Inferior parietal cortex (tissue), 1 donor: ENCODE data around the gene SMAD3.
"Not testable (repeated sequence)": the region's sequence is repeated elsewhere in the genome, so short reads cannot be mapped to it uniquely, and the experiment has no call there.

ENCODE experiments used
- DNase-seq: peaks from one replicate; pipeline ENCODE4 v3.0.0-alpha.2; 2016; ENCODE audit errors: extremely low spot score

Gene SMAD3

GRCh38 chr15:67065531-67066005 lies at the start of gene SMAD3:
Gene SMAD3 (plus strand): TSS chr15:67065602. CDS start chr15:67066155, 553 bp downstream.
- DNase-seq = no peak

DNA sequence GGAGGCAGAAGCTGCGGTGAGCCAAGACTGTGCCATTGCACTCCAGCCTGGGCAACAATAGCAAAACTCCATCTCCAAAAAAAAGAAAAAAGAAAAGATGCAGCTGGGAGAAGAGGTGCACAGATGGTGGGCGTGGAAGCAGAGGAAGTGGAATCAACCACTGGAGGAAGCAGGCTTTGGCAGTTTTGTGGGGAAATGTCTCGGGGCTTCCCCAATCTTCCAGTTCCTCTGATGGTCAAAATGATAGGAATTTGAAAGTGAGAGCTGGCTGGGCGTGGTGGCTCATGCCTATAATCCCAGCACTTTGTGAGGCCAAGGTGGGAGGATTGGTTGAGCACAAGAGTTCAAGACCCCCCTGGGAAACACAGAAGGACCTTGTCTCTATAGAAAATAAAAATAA lies 48.1 kb upstream of the SMAD3 start:
- no peak for DNase-seq

GRCh38 chr15:67018026-67018425 lies 47.4 kb upstream of the SMAD3 start:
- no peak for DNase-seq

DNA sequence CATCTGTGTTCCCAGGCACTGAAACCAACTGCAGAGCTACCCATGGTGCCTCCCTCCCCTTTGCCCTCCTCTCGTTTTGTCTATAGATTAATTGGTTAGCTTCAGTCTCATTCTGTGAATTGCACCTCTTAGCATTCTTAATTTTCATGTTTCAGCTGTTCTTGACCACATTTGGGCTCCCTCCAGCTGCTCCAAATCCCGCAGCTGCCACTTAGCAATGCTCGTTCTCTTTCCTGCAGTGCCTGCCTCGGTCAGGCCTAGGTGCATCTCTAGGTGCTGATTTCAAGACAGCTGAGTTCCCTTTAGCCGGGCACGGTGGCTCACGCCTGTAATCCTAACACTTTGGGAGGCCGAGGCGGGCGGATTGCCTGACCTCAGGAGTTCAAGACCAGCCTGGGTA lies 47.0 kb upstream of the SMAD3 start:
- no peak for DNase-seq

- DNase-seq = no peak
Observed at GRCh38 chr15:67019069-67019468, 46.3 kb upstream of the SMAD3 start.

DNA sequence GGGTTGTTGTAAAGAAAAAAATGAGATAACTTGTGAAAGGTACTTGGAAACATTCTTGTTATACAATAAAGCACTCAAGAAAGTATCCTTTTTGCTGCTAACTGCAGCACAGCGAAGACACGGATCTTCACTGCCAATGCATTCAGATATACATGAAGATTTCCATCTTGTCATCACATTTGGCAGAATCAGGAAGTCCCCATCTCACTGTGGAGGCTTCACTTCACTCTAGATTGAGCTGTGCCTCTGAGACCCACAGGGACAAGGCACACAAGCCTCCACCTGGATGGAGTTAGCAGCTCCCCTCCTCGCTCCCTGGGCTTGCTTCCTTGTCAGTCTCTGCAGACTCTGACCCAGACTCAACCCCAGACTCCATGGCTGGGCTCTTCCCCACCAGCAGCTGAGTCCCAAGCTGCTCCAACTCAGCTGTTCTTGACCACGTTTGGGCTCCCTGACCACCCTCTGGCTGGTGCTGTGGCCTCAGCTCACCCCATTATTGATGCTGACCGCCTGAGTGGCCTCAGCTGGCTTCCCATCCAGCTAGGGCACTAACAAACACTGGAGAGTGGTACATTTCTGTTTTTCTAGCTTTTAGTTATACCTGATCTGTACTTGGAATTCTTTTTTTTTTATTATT lies 45.4 kb upstream of the SMAD3 start:
- DNase-seq = no peak

GRCh38 chr15:67020668-67021067 lies 44.7 kb upstream of the SMAD3 start:
- DNase-seq = not testable (repeated sequence)

- DNase-seq = no peak
Observed at GRCh38 chr15:67021455-67021854, 43.9 kb upstream of the SMAD3 start.

DNA sequence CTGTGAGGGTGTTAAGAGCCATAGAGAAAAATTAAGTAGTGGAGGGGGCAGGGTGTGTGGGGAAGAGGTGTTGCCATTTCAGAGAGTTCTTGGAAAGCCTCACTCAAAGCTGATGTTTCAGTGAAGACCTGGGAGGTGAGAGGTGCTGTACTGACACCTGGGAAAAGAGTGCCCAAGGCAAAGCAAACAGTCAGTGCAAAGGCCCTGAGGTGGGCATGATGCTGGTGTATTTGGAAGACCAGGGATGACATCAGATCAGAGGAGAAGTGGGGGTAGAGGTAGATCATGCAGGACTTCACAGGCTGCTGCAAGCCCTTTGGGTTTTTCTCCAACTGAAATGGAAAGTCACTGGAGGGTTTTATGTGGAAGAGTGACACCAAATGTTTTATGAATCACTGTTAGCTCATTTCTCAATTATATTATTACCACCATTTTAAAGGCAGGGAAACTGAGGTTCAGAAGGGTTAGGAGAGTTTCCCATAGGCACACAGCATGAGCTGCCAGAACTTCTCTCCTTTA lies 42.8 kb upstream of the SMAD3 start:
- no peak for DNase-seq

DNA sequence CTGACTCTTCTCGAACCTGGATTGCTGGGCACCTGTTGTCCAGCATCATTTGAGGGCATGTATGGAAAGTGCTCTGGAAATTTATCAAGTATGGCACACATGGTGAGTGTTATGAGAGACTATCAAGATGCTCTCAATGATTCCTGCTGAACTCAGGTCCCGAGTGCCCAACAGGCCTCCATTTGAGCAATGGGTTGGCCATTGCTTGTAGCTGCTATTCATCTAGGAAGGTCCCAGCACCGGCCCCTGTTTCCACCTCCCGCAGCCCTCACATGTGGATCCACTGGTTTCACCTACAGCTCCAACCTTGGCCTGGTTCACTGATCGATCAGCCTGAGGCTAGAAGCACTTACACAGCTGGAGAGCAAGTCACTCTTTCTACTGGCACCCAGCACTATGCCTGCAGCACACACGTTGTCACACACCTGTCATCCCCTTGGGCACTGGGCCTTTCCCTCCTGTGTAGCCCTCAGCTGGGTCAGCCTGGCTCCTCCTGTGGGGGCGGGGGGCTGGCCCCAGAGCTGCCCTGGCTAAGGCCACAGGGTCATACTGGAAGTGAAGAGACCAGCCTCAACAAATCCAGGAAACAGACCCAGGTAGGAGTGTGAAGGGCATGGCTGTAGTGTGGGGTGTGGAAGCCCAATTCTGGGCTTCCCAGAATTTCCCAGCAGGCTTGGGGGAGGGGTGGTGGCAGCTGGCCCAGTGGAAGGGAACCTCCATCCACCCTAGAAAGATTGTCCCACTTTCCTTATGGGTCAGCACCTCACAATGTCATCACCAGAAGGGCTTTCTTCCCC lies 41.7 kb upstream of the SMAD3 start:
- DNase-seq = no peak

- DNase-seq = peak; percentile 83
Observed at GRCh38 chr15:67024314-67024997, 40.9 kb upstream of the SMAD3 start.

DNA sequence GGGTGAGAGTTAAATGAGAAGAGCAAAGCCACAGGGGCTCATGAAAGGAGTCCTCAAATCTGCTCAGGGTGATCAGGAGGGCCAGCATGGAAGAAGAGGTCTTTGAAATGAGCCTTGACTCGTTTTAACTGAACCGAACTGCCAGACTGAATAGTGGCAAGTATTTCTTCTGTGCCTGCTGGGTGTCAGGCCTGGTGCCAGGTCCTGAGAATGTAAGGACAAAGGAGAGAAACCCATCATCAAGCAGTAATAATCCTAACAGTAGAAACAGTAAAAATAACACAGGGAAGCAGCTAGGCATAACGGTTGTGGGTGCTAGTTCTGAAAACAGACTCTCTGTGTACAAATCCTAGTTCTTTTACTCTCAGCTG lies 40.4 kb upstream of the SMAD3 start:
- DNase-seq = no peak

DNA sequence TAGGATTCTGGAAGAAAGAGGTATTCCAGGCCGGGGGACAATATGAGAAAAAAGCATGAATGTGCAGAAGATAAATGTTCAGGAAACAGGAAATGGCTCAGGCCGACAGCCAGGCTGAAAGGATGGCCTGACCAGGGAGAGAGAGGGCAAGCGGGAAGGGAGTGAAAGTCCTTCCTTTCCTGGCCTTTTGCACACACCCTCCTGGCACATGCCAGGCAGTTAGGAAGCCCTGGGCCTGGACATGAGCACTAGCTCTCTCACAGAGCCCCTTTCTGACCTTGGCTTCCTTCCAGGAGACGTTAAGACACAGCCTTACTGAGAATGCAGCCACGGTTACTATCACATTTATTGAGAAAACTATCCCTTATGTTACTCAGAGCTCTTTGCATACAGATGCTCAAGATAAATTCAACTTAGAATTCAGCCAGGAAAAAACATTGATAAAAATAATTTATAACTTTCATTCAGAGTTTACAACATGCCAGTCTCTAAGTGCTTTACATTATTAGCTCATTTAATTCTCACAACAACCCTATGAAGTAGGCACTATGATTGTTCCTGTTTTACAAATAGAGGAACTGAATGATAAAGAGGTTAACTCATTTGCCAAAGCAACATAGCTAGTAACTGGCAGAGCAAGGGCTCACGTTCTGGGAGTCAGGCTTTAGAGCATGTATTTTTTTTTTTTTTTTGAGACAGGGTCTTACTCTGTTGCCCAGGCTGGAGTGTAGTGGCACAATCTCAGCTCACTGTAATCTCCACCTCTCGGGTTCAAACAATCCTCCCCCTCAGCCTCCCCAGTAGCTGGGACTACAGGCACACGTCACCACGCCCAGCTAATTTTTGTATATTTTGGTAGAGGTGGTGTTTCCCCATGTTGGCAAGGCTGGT lies 39.4 kb upstream of the SMAD3 start:
- no peak for DNase-seq

- DNase-seq = no peak
Observed at GRCh38 chr15:67026610-67026967, 38.8 kb upstream of the SMAD3 start.

GRCh38 chr15:67028440-67028839 lies 37.0 kb upstream of the SMAD3 start:
- not testable (repeated sequence) for DNase-seq

GRCh38 chr15:67030036-67030762 lies 35.2 kb upstream of the SMAD3 start:
- DNase-seq = no peak

GRCh38 chr15:67031331-67031730 lies 34.1 kb upstream of the SMAD3 start:
- no peak for DNase-seq

- DNase-seq = no peak
Observed at GRCh38 chr15:67032608-67033007, 32.8 kb upstream of the SMAD3 start.

DNA sequence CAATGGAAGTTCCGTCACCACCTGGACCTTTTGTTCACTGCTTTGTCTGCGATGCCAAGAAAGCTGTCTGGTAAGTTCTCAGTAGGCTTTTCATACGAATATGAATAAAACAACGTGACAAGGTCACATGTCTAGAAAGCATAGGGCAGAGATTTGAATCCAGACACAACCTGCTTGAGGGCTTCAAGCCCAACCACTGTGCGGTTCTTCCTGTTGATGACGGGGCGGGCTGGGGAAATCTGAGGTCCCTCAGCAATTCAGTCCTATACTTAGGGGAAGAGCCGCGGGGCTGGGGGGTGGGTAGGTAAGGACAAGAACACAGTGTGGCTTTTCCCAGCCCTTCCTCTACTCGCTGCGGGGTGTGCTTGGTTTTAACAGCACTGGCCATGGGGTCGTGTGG lies 32.4 kb upstream of the SMAD3 start:
- no peak for DNase-seq

DNA sequence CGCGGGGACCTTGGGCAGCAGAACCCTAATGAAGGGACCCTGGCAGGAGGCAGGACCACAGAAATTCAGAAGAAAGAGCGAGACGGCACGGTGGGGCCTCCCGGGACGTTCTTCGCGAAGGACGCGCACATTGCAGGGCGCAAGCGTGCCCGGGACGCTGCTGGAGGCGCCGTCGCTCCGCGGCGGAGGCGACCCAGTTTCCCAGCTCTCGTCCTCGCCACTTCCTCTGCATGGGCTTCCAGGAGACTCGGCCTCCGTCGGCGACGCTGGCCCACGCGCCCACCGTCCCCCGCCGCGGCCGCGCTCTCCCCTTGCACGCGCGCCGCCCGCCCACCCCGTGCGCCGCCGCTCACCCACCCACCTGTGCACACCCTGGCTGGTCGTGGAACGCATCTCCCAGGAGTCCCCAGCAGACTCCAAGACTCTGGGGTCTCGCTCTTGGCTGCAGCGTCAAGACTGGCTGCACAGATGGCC lies 31.8 kb upstream of the SMAD3 start:
- DNase-seq = no peak

DNA sequence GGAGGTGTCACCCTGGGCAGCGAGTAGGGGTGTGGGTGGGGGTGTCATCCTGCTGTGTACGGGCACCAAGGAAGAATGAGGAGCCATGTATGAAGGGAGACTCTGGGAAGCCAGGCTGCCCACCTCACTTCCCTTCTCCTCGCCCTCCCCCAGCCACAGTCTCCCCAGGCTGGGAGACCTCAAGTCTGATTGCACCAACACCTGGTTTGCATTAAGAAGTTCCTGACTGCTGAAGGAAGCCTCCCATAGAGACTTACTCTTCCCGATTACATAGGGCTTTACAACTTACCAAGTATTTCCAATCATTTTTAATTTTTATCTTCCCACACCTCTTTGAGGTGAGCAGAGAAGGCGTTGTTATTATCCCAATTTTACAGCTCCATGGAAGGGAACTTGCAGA lies 29.5 kb upstream of the SMAD3 start:
- DNase-seq = no peak
